ENCODE measurements around the gene UTS2B. TPM values are rescaled to one million over a fixed set of nuclear protein-coding genes. Genes with fewer than 3 reads are reported as not detected.

The UTS2B gene
- total RNA-seq, 3 donors from 2014 or later: 0.15 TPM; not detected in 2

DNA sequence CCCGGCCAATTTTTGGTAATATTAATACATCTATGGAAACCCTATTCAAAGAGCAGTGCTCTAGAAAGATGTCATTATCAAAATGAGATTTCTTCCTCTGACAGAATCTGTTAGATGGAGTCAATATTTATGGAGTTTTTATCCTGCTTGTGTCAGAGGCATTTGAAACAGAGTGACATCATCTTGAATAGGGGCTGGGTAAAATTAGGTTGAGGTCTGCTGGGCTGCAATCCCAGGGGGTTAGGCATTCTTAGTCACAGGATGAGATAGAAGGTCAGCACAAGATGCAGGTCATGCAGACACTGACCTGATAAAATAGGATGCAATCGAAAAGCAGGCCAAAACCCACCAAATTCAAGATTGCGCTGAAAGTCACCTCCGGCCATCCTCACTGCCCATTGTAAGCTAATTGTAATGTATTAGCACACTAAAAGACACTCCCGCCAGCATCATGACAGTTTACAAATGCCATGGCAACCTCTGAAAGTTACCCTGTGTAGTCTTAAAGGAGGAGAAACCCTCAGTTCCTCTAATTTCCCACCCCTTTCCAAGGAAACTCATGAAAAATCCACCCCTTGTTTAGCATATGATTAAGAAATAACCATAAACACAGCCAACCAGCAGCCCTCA is 28.4 kb downstream of the UTS2B start:
- Histone ChIP-seq H3K9me3 (no peaks in the 10 kb centered on the region), H3K36me3 (no peaks in the 10 kb centered on the region), H3K27me3 (no peaks in the 10 kb centered on the region), H3K4me3 (no peak overlapping the region), H3K4me1 (no peaks in the 10 kb centered on the region), H3K27ac (no peak overlapping the region)
- no peak for DNase-seq (ENCODE audit: low spot score in 2 of 2)
- intact Hi-C loops (cut with DNase I; ENCODE audit: low total_unique reads): no loop called here
- TF ChIP-seq, protein P1, sequence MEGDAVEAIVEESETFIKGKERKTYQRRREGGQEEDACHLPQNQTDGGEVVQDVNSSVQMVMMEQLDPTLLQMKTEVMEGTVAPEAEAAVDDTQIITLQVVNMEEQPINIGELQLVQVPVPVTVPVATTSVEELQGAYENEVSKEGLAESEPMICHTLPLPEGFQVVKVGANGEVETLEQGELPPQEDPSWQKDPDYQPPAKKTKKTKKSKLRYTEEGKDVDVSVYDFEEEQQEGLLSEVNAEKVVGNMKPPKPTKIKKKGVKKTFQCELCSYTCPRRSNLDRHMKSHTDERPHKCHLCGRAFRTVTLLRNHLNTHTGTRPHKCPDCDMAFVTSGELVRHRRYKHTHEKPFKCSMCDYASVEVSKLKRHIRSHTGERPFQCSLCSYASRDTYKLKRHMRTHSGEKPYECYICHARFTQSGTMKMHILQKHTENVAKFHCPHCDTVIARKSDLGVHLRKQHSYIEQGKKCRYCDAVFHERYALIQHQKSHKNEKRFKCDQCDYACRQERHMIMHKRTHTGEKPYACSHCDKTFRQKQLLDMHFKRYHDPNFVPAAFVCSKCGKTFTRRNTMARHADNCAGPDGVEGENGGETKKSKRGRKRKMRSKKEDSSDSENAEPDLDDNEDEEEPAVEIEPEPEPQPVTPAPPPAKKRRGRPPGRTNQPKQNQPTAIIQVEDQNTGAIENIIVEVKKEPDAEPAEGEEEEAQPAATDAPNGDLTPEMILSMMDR (IDR thresholded peaks at IDR 0.05): no peak
- TF ChIP-seq POLR2AphosphoS5 (IDR thresholded peaks at IDR 0.05) (no peak), POLR2A (IDR thresholded peaks at IDR 0.05) (no peak)

- no peaks in the 10 kb centered on the region for H3K9me3 ChIP-seq
- intact Hi-C loops (cut with DNase I; ENCODE audit: low total_unique reads): no loop called here
- H3K27me3 ChIP-seq: no peaks in the 10 kb centered on the region
- H3K4me1 ChIP-seq: no peaks in the 10 kb centered on the region
- H3K4me3 ChIP-seq: no peak overlapping the region
- no peak for DNase-seq (ENCODE audit: low spot score in 2 of 2)
- no peaks in the 10 kb centered on the region for H3K36me3 ChIP-seq
- no peak overlapping the region for H3K27ac ChIP-seq
- no peak for TF ChIP-seq POLR2AphosphoS5 (IDR thresholded peaks at IDR 0.05)
- no peak for TF ChIP-seq POLR2A (IDR thresholded peaks at IDR 0.05)
- TF ChIP-seq, protein P1 (IDR thresholded peaks at IDR 0.05): no peak
Measured at GRCh38 chr3:191301017-191301416, 29.3 kb downstream of the UTS2B start.

DNA sequence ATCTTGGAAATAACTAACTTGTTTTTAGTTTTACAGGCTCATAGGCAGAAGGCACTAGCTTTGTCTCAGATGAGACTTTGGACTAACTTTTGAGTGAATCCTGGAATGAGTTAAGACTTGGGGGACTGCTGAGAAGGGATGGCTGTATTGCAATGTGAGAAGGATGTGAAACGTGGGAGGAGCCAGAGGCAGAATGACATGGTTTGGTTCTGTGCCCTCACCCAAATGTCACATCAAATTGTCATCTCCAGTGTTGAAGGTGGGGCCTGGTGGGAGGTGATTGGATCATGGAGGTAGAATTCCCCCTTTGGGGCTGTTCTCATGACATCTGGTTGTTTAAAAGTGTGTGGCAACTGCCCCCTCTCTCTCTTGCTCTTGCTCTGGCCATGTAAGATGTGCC is 29.9 kb downstream of the UTS2B start:
- Histone ChIP-seq H3K27ac (no peak overlapping the region), H3K4me1 (no peaks in the 10 kb centered on the region), H3K36me3 (no peaks in the 10 kb centered on the region), H3K27me3 (no peaks in the 10 kb centered on the region), H3K9me3 (no peaks in the 10 kb centered on the region), H3K4me3 (no peak overlapping the region)
- intact Hi-C loops (cut with DNase I; ENCODE audit: low total_unique reads): no loop called here
- no peak for DNase-seq (ENCODE audit: low spot score in 2 of 2)
- TF ChIP-seq POLR2AphosphoS5 (IDR thresholded peaks at IDR 0.05): no peak
- no peak for TF ChIP-seq POLR2A (IDR thresholded peaks at IDR 0.05)
- TF ChIP-seq, protein P1 (IDR thresholded peaks at IDR 0.05): no peak

DNA sequence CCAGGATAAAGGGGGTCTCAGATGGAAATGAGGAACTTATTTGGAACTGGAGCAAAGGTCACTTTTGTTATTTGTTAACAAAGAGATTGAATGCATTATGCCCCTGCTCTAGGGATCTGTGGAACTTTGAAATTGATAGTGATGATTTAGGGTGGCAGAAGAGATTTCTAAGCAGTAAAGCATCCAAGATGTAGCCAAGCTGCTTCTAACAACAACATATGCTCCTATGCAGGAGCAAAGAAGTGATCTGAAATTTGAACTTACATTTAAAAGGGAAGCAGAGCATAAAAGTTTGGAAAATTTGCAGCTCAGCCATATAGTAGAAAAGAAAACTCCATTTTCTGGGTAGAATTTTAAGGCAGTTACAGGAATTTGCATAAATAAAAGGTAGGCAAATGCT is 31.5 kb downstream of the UTS2B start:
- intact Hi-C loops (cut with DNase I; ENCODE audit: low total_unique reads): no loop called here
- H3K4me3 ChIP-seq: no peak overlapping the region

DNA sequence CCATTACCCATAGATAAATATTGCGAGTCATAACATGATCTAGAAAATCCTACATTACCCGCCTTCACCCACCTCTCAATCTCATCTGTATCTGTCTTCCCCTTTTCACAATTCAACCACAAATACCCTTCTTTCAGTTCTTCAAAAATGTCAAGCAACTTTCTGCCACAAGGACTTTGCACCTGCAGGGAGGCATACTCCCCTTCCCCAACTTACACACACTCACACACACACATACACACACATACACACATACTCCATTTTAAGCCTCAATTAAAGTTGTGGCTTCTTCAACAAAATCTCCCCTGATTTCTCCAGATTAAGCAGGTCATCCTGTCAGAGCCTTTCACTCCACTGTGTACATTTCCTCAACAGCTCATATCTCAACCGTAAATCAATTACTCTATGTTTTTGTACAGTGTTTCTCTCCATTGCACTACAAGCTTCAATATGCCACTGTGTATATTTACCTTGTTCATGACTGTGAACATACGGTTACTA is 34.2 kb downstream of the UTS2B start:
- TF ChIP-seq, protein P1 (IDR thresholded peaks at IDR 0.05): no peak
- no peak for TF ChIP-seq POLR2A (IDR thresholded peaks at IDR 0.05)
- Histone ChIP-seq H3K36me3 (no peaks in the 10 kb centered on the region), H3K4me3 (no peak overlapping the region), H3K4me1 (no peaks in the 10 kb centered on the region), H3K27ac (no peak overlapping the region), H3K9me3 (no peaks in the 10 kb centered on the region), H3K27me3 (no peaks in the 10 kb centered on the region)
- intact Hi-C loops (cut with DNase I; ENCODE audit: low total_unique reads): no loop called here
- DNase-seq (ENCODE audit: low spot score in 2 of 2): no peak

More for the DNA sequence above, 31.5 kb downstream of the UTS2B start:
- Histone ChIP-seq H3K36me3 (no peaks in the 10 kb centered on the region), H3K4me1 (no peaks in the 10 kb centered on the region), H3K9me3 (no peaks in the 10 kb centered on the region), H3K27ac (no peak overlapping the region), H3K27me3 (no peaks in the 10 kb centered on the region)
- no peak for DNase-seq (ENCODE audit: low spot score in 2 of 2)
- TF ChIP-seq, protein P1 (IDR thresholded peaks at IDR 0.05): no peak
- TF ChIP-seq POLR2AphosphoS5 (IDR thresholded peaks at IDR 0.05) (no peak), POLR2A (IDR thresholded peaks at IDR 0.05) (no peak)
